ENCODE data around the gene DPPA5.
"Not testable (repeated sequence)": the region's sequence is repeated elsewhere in the genome, so short reads cannot be mapped to it uniquely, and the experiment has no call there.

The DPPA5 gene

GRCh38 chr6:73389854-73390253 lies 35.8 kb upstream of the DPPA5 start:
- DNase-seq (ENCODE audit: low read depth): no peak
- TF ChIP-seq, protein P1, sequence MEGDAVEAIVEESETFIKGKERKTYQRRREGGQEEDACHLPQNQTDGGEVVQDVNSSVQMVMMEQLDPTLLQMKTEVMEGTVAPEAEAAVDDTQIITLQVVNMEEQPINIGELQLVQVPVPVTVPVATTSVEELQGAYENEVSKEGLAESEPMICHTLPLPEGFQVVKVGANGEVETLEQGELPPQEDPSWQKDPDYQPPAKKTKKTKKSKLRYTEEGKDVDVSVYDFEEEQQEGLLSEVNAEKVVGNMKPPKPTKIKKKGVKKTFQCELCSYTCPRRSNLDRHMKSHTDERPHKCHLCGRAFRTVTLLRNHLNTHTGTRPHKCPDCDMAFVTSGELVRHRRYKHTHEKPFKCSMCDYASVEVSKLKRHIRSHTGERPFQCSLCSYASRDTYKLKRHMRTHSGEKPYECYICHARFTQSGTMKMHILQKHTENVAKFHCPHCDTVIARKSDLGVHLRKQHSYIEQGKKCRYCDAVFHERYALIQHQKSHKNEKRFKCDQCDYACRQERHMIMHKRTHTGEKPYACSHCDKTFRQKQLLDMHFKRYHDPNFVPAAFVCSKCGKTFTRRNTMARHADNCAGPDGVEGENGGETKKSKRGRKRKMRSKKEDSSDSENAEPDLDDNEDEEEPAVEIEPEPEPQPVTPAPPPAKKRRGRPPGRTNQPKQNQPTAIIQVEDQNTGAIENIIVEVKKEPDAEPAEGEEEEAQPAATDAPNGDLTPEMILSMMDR (IDR thresholded peaks at IDR 0.05; ENCODE audit: insufficient read depth, low read depth, low read length, missing control alignments): no peak
- H3K4me3 ChIP-seq (ENCODE audit: low read length): no peak overlapping the region

DNA sequence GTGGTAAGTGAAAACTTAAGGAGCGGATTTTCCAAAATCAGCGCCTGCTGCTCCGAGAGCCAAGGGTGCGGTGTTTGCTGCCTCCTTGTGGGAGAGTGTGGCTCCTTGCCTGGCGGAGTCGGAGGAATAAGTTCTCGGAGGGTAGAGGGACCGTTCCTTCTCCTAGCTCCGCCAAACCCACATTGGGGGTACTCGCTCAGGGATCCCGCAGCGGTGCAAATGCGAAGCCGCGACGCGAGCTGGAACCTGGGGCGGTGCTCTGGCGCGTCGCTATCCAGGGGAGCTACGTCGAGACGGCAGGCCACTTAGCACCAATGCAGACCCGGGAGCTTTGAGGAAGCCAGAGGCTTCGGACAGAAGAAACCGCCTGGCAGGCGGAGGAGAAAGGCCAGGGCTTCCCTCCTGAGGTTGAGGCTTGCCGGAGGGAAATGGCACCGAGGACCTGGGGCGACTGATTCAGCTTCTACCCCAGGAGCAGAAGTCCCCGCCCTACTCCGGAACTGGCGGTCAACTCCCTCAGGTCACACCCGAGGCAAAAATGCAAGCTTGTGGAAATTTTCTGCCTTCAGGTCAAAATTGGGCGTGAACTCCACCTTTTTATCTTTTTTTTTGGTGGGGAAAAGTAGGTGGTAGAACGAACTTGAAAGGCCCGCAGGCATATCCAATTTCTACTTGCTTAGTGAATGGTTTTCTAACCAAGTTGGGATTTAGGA lies 34.9 kb upstream of the DPPA5 start:
- peak; percentile 63 for DNase-seq (ENCODE audit: low read depth)

DNA sequence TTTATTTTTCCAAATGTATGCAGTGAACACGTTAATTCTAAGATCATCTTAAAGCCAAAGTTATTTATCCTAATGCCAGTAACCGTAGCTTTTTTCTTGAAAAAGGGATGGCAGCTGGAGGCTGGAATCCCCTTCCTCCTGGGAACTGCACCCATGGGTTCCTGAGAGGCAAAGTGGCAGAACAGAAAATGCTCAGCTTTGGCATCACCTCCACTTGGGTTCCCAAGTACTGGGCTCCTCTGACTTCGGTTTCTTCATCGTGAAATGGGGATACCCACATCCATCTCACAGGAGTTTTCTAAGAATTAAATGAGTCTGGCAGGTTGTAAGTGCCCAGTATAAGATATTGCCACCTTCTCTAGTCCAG lies 34.3 kb upstream of the DPPA5 start:
- no peak for DNase-seq (ENCODE audit: low read depth)
- peak overlapping the region; percentile 49 for H3K4me3 ChIP-seq (ENCODE audit: low read length)
- TF ChIP-seq, protein P1 (IDR thresholded peaks at IDR 0.05; ENCODE audit: insufficient read depth, low read depth, low read length, missing control alignments): no peak

More for the DNA sequence above, 34.9 kb upstream of the DPPA5 start:
- TF ChIP-seq, protein P1 (IDR thresholded peaks at IDR 0.05; ENCODE audit: insufficient read depth, low read depth, low read length, missing control alignments): peak; percentile 75
- peak overlapping the region; percentile 49 for H3K4me3 ChIP-seq (ENCODE audit: low read length)

DNA sequence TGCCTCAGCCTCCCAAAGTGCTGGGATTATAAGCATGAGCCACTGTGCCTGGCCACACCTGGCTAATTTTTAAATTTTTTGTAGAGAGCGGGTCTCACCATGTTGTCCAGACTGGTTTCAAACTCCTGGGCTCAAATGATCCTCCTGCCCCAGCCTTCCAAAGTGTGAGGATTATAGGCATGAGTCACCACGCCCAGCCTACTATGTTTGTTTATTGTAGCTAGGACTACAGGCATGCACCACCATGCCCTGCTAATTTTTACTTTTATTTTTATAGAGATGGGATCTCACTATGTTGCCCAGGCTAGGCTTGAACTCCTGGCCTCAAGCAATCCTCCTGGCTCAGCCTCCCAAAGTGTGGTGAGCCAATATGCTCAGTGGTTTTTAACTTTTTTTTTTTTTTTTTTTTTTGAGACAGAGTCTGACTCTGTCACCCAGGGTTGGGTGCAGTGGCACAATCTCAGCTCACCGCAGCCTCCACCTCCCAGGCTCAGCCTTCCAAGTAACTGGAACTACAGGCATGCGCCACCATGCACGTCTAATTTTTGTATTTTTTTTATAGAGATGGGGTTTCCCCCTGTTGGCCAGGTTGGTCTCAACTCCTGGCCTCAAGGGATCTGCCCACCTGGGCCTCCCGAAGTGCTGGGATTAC lies 28.5 kb upstream of the DPPA5 start:
- DNase-seq (ENCODE audit: low read depth): peak; percentile 62
- TF ChIP-seq, protein P1 (IDR thresholded peaks at IDR 0.05; ENCODE audit: insufficient read depth, low read depth, low read length, missing control alignments): no peak
- no peak overlapping the region for H3K4me3 ChIP-seq (ENCODE audit: low read length)

DNA sequence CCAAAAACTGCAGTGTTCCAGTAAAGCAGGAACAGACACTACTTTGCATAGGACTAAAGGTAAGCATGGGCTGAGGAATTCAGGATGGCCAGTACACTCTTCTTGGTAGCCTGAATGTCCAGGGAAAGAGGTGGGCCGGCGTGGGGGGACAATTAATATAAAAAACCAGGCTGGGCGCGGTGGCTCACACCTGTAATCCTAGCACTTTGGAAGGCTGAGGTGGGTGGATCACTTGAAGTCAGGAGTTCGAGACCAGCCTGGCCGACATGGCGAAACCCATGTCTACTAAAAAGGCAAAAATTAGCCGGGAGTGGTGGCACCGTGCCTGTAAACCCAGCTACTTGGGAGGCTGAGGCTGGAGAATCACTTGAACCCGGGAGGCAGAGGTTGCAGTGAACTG lies 27.5 kb upstream of the DPPA5 start:
- DNase-seq (ENCODE audit: low read depth); H3K4me3 ChIP-seq (ENCODE audit: low read length): not testable (repeated sequence)

DNA sequence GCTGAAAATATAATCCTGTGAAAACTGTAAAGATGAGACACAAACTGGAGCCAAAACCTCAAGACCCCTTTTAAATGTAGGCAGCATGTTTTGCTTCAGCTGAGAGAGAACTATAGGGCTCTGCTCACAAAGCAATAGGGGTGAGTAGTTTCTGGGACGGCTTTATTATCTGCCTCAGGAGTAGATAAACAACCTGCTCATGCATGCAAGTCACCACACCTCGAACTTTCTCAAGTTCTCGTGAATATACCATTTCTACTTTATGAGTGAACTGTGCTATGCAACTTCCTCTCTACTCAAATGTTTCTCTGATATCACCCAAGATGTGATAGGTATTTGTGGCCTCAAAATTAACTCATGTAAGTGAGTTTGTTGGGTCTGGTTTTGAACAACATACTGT lies 23.1 kb upstream of the DPPA5 start:
- DNase-seq (ENCODE audit: low read depth): peak; percentile 35
- H3K4me3 ChIP-seq (ENCODE audit: low read length): no peak overlapping the region
- TF ChIP-seq, protein P1 (IDR thresholded peaks at IDR 0.05; ENCODE audit: insufficient read depth, low read depth, low read length, missing control alignments): no peak

GRCh38 chr6:73375216-73375615 lies 21.1 kb upstream of the DPPA5 start:
- DNase-seq (ENCODE audit: low read depth): no peak
- H3K4me3 ChIP-seq (ENCODE audit: low read length): no peak overlapping the region
- TF ChIP-seq, protein P1 (IDR thresholded peaks at IDR 0.05; ENCODE audit: insufficient read depth, low read depth, low read length, missing control alignments): no peak
